Stimulated activated CD4-positive, alpha-beta T cell treated with anti-CD3 and anti-CD28 coated beads, Interleukin-15, amount 100 ng/mL, for 48 hours (primary cell): ENCODE measurements around the gene PIERCE2.
"Not testable (repeated sequence)": the region's sequence is repeated elsewhere in the genome, so short reads cannot be mapped to it uniquely, and the experiment has no call there.

ENCODE experiments used
- DNase-seq, 2 donors: peaks; one replicate each; pipeline ENCODE4 v3.0.0-alpha.2; 2020; ENCODE audit warnings: low read depth in 2 of 2

Gene PIERCE2

DNA sequence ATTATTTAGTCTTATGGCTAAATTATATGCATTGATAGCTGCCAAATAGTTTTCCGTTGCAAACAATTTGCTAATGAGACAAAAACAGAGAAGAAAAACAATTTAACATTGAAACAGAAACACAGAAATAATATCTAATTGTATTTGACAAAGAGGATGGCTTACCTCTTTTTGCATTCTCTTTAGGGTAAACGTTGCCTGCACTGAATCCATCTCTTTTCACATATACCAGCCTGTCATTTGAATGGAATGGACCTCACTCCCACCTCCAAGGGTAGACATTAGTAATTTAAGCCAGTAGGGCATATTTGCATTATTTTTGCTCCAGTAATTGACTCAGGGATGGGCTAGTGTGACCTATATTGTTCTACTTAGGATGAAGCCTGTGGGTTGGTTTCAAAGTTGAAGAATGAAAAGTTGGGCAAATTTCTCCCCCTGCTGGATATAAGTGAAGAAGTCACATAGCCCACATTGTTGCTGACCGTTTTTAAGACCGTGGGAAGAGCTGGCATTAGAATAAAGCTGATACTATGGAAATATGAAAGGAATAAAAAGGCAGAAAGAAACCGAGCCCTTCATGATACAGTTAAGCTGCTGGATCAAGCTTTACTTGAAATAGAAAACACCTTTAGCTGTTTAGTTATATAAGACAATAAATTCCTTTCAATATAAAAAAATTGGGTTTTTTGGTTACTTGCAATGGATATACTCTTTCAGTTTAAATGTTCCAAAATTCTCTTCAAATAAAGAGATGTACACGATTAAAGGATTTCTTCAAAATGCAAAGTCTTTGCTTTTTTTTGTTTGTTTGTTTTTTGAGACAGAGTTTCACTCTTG lies 26.9 kb downstream of the PIERCE2 start:
- DNase-seq, result no peak

- DNase-seq, result not testable (repeated sequence)
Observed at GRCh38 chr15:55443141-55443540, 34.8 kb downstream of the PIERCE2 start.

GRCh38 chr15:55445936-55446335 lies 37.6 kb downstream of the PIERCE2 start:
- DNase-seq, result not testable (repeated sequence)

- not testable (repeated sequence) for DNase-seq
Observed at GRCh38 chr15:55446379-55447029, 38.2 kb downstream of the PIERCE2 start.

- not testable (repeated sequence) for DNase-seq
Observed at GRCh38 chr15:55447030-55447394, 38.7 kb downstream of the PIERCE2 start.

- no peak for DNase-seq
Observed at GRCh38 chr15:55457401-55458022, 49.2 kb downstream of the PIERCE2 start.

- DNase-seq, result no peak
Observed at GRCh38 chr15:55461447-55461846, 53.2 kb downstream of the PIERCE2 start.

- DNase-seq, result no peak
Observed at GRCh38 chr15:55468321-55468720, 60.0 kb downstream of the PIERCE2 start.
